Measurements from ENCODE around the gene ENTREP3.
A peak's percentile ranks its signal among the peaks of the same experiment; 100 is the strongest.
"Not testable (repeated sequence)": the region's sequence is repeated elsewhere in the genome, so short reads cannot be mapped to it uniquely, and the experiment has no call there.

ENTREP3 gene

GRCh38 chr1:155255243-155256007 lies at the start of gene ENTREP3:
ENTREP3 (minus strand) TSS chr1:155255483; CDS start chr1:155254877, 606 bp downstream.
- peak; percentile 82 for DNase-seq

- DNase-seq: no peak
Observed at GRCh38 chr1:155304558-155305063, 49.3 kb upstream of the ENTREP3 start.

- no peak for DNase-seq
Observed at GRCh38 chr1:155301342-155301841, 46.1 kb upstream of the ENTREP3 start, which contains the start of gene PKLR. PKLR (minus strand) TSS chr1:155301438; CDS start chr1:155301395, 43 bp downstream.

- no peak for DNase-seq
Observed at GRCh38 chr1:155300553-155301329, 45.5 kb upstream of the ENTREP3 start.

- DNase-seq: no peak
Observed at GRCh38 chr1:155300024-155300423, 44.7 kb upstream of the ENTREP3 start.

GRCh38 chr1:155297384-155297783 lies 42.1 kb upstream of the ENTREP3 start:
- DNase-seq: no peak

- no peak for DNase-seq
Observed at GRCh38 chr1:155296661-155297060, 41.4 kb upstream of the ENTREP3 start.

- DNase-seq: no peak
Observed at GRCh38 chr1:155295942-155296267, 40.6 kb upstream of the ENTREP3 start.

GRCh38 chr1:155295183-155295941 lies 40.1 kb upstream of the ENTREP3 start:
- no peak for DNase-seq

GRCh38 chr1:155294520-155295182 lies 39.4 kb upstream of the ENTREP3 start:
- DNase-seq: no peak

- DNase-seq: no peak
Observed at GRCh38 chr1:155293086-155293749, 37.9 kb upstream of the ENTREP3 start.

GRCh38 chr1:155291006-155291405 lies 35.7 kb upstream of the ENTREP3 start:
- not testable (repeated sequence) for DNase-seq

GRCh38 chr1:155287987-155288543 lies 32.8 kb upstream of the ENTREP3 start:
- no peak for DNase-seq

- DNase-seq: no peak
Observed at GRCh38 chr1:155286544-155286943, 31.3 kb upstream of the ENTREP3 start.

GRCh38 chr1:155285631-155286044 lies 30.4 kb upstream of the ENTREP3 start:
- DNase-seq: no peak

- no peak for DNase-seq
Observed at GRCh38 chr1:155285063-155285462, 29.8 kb upstream of the ENTREP3 start.

GRCh38 chr1:155284476-155284875 lies 29.2 kb upstream of the ENTREP3 start:
- no peak for DNase-seq

- no peak for DNase-seq
Observed at GRCh38 chr1:155282488-155283091, 27.3 kb upstream of the ENTREP3 start.

- no peak for DNase-seq
Observed at GRCh38 chr1:155279268-155279667, 24.0 kb upstream of the ENTREP3 start.

- no peak for DNase-seq
Observed at GRCh38 chr1:155278689-155279160, 23.4 kb upstream of the ENTREP3 start.

All from CD4-positive, alpha-beta T cell treated with Interleukin-21 for 1 hour (primary cell).